Neural cell (in vitro differentiated cells): ENCODE results near the gene CFAP58. TPM values are rescaled to one million over a fixed set of nuclear protein-coding genes. Genes with fewer than 3 reads are reported as not detected.

Experiments
- H2AFZ ChIP-seq: fragments of 200-600, 300-800 bp; sonication (generic), shearing (Covaris generic); 2 replicates; pipeline ENCODE4 v1.6.0; 2014; ENCODE audit warnings: low read depth, mild to moderate bottlenecking, antibody characterized with exemption, low read length, moderate library complexity
- H3F3A ChIP-seq: fragments of 200-600 bp; shearing (Covaris generic); 2 replicates; pipeline ENCODE4 v1.6.1; 2016; ENCODE audit warnings: mild to moderate bottlenecking, moderate library complexity, mixed read lengths, antibody characterized with exemption, low read length; ENCODE audit not compliant: insufficient read depth, poor library complexity, severe bottlenecking
- H3K27ac ChIP-seq: fragments of 200-600, 300-800 bp; sonication (generic), shearing (Covaris generic); 2 replicates; pipeline ENCODE4 v1.5.1; 2014; ENCODE audit warnings: mild to moderate bottlenecking, low read length, moderate library complexity
- H3K27me3 ChIP-seq: fragments of 300-800, 200-600 bp; sonication (generic), shearing (Covaris generic); 2 replicates; pipeline ENCODE4 v1.6.0; 2014; ENCODE audit warnings: mild to moderate bottlenecking, low read depth, low read length, moderate library complexity; ENCODE audit not compliant: insufficient read depth
- H3K36me3 ChIP-seq: fragments of 300-800, 200-600 bp; sonication (generic), shearing (Covaris generic); 2 replicates; pipeline ENCODE4 v1.5.1; 2014; ENCODE audit warnings: mild to moderate bottlenecking, antibody characterized with exemption, low read length, moderate library complexity; ENCODE audit not compliant: insufficient read depth
- H3K4me2 ChIP-seq: fragments of 300-800, 200-600 bp; sonication (generic), shearing (Covaris generic); 2 replicates; pipeline ENCODE4 v1.6.0; 2014; ENCODE audit warnings: mild to moderate bottlenecking, low read length
- H3K4me3 ChIP-seq: fragments of 300-800, 200-600 bp; sonication (generic), shearing (Covaris generic); 2 replicates; pipeline ENCODE4 v1.5.1; 2014; ENCODE audit warnings: mild to moderate bottlenecking, low read length, moderate library complexity
- H3K79me2 ChIP-seq: fragments of 200-600 bp; shearing (Covaris generic); replicated peaks from 2 replicates; pipeline ENCODE4 v1.6.0; 2014; ENCODE audit warnings: mild to moderate bottlenecking, low read length, moderate library complexity; ENCODE audit not compliant: insufficient read depth
- H3K9ac ChIP-seq: fragments of 300-800, 200-600 bp; sonication (generic), shearing (Covaris generic); 2 replicates; pipeline ENCODE4 v1.6.1; 2016; ENCODE audit warnings: mild to moderate bottlenecking, low read length, mixed read lengths
- H3K9me2 ChIP-seq: fragments of 200-600 bp; shearing (Covaris generic); 2 replicates; pipeline ENCODE4 v1.6.1; 2016; ENCODE audit warnings: mild to moderate bottlenecking, low read length, mixed read lengths; ENCODE audit not compliant: insufficient read depth
- H3K9me3 ChIP-seq: fragments of 200-600, 300-800 bp; sonication (generic), shearing (Covaris generic); 2 replicates; pipeline ENCODE4 v1.6.1; 2016; ENCODE audit warnings: mild to moderate bottlenecking, mixed run types, low read length, moderate library complexity, mixed read lengths
- H4K20me1 ChIP-seq: fragments of 200-600 bp; shearing (Covaris generic); 2 replicates; pipeline ENCODE4 v1.6.1; 2016; ENCODE audit warnings: mild to moderate bottlenecking, mixed run types; ENCODE audit not compliant: insufficient read depth
- EP300 ChIP-seq: fragments of 450-650 bp; conservative IDR thresholded peaks from 2 replicates; pipeline ENCODE4 v1.6.1; 2014; ENCODE audit warnings: antibody characterized with exemption, mild to moderate bottlenecking, moderate library complexity; ENCODE audit not compliant: poor library complexity, severe bottlenecking
- EZH2 ChIP-seq: fragments of 200-600, 300-800 bp; shearing (Covaris generic), sonication (generic); IDR thresholded peaks from 2 replicates; pipeline ENCODE4 v1.6.1; 2014; ENCODE audit warnings: antibody characterized with exemption, low read length, borderline replicate concordance, mild to moderate bottlenecking; ENCODE audit not compliant: insufficient read depth, poor library complexity, severe bottlenecking
- MXI1 ChIP-seq: fragments of 450-650 bp; conservative IDR thresholded peaks from 2 replicates; pipeline ENCODE4 v1.6.1; 2014; ENCODE audit warnings: antibody characterized with exemption, mild to moderate bottlenecking; ENCODE audit not compliant: poor library complexity, severe bottlenecking
- POLR2AphosphoS5 ChIP-seq: IDR thresholded peaks from 2 replicates; pipeline ENCODE4 v1.6.1; 2012
- RAD21 ChIP-seq: fragments of 450-650 bp; conservative IDR thresholded peaks from 2 replicates; pipeline ENCODE4 v1.6.1; 2014; ENCODE audit warnings: antibody characterized with exemption, mild to moderate bottlenecking, moderate library complexity
- SMC3 ChIP-seq: fragments of 450-650 bp; conservative IDR thresholded peaks from 2 replicates; pipeline ENCODE4 v1.6.1; 2014; ENCODE audit warnings: antibody characterized with exemption, mild to moderate bottlenecking, moderate library complexity; ENCODE audit not compliant: poor library complexity
- TAF1 ChIP-seq: IDR thresholded peaks from 2 replicates; pipeline ENCODE4 v1.6.1; 2012; ENCODE audit warnings: low read depth
- polyA plus RNA-seq: library from polyadenylated mRNA; depleted of rRNA; stranded (reverse); fragments of >200 nt; gene quantifications from 2 replicates; pipeline ENCODE4 v1.2.3, GENCODE V29; 2014
- TF ChIP-seq, protein P1 (sequence below): IDR thresholded peaks from 2 replicates; pipeline ENCODE4 v1.6.1; 2012; ENCODE audit warnings: borderline replicate concordance
- TF ChIP-seq, protein P2 (sequence below): fragments of 450-650 bp; IDR thresholded peaks from 2 replicates; pipeline ENCODE4 v1.5.1; 2014; ENCODE audit warnings: antibody characterized with exemption, mild to moderate bottlenecking, moderate library complexity; ENCODE audit not compliant: poor library complexity, severe bottlenecking

CFAP58 gene
- polyA plus RNA-seq, 1 donor from 2014 or later = not detected

DNA sequence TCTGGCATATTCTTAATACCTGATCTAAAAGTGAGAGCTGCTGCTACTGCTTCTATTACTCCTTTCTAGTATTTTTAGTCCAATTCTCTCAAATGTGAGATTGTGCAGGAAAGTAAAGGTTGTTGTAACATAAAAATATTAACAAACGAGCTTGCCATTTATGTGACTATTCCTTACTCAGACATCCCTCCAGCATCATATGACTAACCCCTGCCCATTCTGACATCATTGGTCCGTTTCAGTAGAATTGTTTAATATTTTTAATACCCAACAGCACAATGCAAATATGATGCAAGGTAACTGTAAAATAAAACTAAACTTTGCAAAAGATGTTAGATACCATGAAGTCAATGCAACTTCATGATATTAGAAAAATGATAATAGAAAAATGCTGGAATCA is 83.6 kb downstream of the CFAP58 start:
- no peaks in the 10 kb centered on the region for H3F3A ChIP-seq
- no peaks in the 10 kb centered on the region for H3K9me3 ChIP-seq
- no peaks in the 10 kb centered on the region for H3K9me2 ChIP-seq
- no peak overlapping the region for H3K9ac ChIP-seq
- no peak overlapping the region for H3K4me3 ChIP-seq
- H4K20me1 ChIP-seq = no peaks in the 10 kb centered on the region
- H3K79me2 ChIP-seq = no peaks in the 10 kb centered on the region
- no peak overlapping the region for H3K4me2 ChIP-seq
- no peak overlapping the region for H2AFZ ChIP-seq
- no peaks in the 10 kb centered on the region for H3K27me3 ChIP-seq
- TF ChIP-seq RAD21 = no peak
- TF ChIP-seq TAF1 = no peak
- TF ChIP-seq POLR2AphosphoS5 = no peak
- no peak for TF ChIP-seq SMC3
- no peak for TF ChIP-seq MXI1
- TF ChIP-seq EZH2 = no peak
- TF ChIP-seq EP300 = no peak
- TF ChIP-seq, protein P1, sequence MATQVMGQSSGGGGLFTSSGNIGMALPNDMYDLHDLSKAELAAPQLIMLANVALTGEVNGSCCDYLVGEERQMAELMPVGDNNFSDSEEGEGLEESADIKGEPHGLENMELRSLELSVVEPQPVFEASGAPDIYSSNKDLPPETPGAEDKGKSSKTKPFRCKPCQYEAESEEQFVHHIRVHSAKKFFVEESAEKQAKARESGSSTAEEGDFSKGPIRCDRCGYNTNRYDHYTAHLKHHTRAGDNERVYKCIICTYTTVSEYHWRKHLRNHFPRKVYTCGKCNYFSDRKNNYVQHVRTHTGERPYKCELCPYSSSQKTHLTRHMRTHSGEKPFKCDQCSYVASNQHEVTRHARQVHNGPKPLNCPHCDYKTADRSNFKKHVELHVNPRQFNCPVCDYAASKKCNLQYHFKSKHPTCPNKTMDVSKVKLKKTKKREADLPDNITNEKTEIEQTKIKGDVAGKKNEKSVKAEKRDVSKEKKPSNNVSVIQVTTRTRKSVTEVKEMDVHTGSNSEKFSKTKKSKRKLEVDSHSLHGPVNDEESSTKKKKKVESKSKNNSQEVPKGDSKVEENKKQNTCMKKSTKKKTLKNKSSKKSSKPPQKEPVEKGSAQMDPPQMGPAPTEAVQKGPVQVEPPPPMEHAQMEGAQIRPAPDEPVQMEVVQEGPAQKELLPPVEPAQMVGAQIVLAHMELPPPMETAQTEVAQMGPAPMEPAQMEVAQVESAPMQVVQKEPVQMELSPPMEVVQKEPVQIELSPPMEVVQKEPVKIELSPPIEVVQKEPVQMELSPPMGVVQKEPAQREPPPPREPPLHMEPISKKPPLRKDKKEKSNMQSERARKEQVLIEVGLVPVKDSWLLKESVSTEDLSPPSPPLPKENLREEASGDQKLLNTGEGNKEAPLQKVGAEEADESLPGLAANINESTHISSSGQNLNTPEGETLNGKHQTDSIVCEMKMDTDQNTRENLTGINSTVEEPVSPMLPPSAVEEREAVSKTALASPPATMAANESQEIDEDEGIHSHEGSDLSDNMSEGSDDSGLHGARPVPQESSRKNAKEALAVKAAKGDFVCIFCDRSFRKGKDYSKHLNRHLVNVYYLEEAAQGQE = no peak
- TF ChIP-seq, protein P2, sequence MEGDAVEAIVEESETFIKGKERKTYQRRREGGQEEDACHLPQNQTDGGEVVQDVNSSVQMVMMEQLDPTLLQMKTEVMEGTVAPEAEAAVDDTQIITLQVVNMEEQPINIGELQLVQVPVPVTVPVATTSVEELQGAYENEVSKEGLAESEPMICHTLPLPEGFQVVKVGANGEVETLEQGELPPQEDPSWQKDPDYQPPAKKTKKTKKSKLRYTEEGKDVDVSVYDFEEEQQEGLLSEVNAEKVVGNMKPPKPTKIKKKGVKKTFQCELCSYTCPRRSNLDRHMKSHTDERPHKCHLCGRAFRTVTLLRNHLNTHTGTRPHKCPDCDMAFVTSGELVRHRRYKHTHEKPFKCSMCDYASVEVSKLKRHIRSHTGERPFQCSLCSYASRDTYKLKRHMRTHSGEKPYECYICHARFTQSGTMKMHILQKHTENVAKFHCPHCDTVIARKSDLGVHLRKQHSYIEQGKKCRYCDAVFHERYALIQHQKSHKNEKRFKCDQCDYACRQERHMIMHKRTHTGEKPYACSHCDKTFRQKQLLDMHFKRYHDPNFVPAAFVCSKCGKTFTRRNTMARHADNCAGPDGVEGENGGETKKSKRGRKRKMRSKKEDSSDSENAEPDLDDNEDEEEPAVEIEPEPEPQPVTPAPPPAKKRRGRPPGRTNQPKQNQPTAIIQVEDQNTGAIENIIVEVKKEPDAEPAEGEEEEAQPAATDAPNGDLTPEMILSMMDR = no peak
- H3K36me3 ChIP-seq = no peaks in the 10 kb centered on the region
- no peak overlapping the region for H3K27ac ChIP-seq

DNA sequence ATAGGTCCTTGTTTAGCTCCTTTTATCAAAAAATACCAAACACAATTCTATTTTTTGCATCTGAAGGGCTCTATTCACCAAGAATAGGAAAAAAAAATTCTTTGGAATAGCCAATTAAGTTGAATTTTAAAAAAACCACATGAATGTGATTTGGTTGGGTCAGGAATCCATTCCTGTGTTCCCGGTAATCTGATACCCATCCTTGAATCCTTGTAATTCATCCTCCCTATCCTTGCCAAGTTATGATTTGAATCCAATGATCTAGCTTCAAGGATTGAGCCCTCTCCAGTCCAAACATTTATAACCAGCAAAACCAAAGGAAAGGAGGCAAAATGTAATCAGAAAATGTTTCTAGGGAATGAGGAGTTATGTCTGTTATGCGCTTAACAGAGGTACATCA is 86.6 kb downstream of the CFAP58 start:
- H2AFZ ChIP-seq = no peak overlapping the region
- H3K36me3 ChIP-seq = no peaks in the 10 kb centered on the region
- no peak overlapping the region for H3K4me3 ChIP-seq
- H3F3A ChIP-seq = no peaks in the 10 kb centered on the region
- H3K27ac ChIP-seq = no peak overlapping the region
- no peak overlapping the region for H3K9ac ChIP-seq
- H3K9me2 ChIP-seq = no peaks in the 10 kb centered on the region
- no peaks in the 10 kb centered on the region for H3K27me3 ChIP-seq
- H3K9me3 ChIP-seq = no peaks in the 10 kb centered on the region
- H4K20me1 ChIP-seq = no peaks in the 10 kb centered on the region
- no peaks in the 10 kb centered on the region for H3K79me2 ChIP-seq
- TF ChIP-seq MXI1 = no peak
- TF ChIP-seq, protein P1 = no peak
- no peak for TF ChIP-seq EP300
- no peak for TF ChIP-seq SMC3
- no peak for TF ChIP-seq TAF1
- TF ChIP-seq EZH2 = no peak
- TF ChIP-seq RAD21 = no peak
- TF ChIP-seq, protein P2 = no peak
- TF ChIP-seq POLR2AphosphoS5 = no peak
- H3K4me2 ChIP-seq = no peak overlapping the region
